Activated B cell treated with CpG ODN at 0.5 μM for 24 hours (primary cell): ENCODE data around the gene COL25A1. TPM values are rescaled to one million over a fixed set of nuclear protein-coding genes. Genes with fewer than 3 reads are reported as not detected.

ENCODE experiments used
- ATAC-seq: fragments of 200-7000 bp; cut with Tn5 transposase; one replicate; pipeline ENCODE4 v1.10.0; 2021; ENCODE audit warnings: low read depth, mild to moderate bottlenecking, moderate library complexity
- CTCF ChIA-PET: fragments of 350-600 bp; sonication (Branson Sonifier 250); formaldehyde crosslinking; loops from one replicate; lab custom pipeline; 2021; ENCODE audit warnings: antibody characterized with exemption; lab: Charles Lee
- POLR2A ChIA-PET: fragments of 350-600 bp; sonication (Branson Sonifier 250); formaldehyde crosslinking; loops from one replicate; lab custom pipeline; 2021; ENCODE audit warnings: antibody characterized with exemption; lab: Charles Lee
- DNase-seq: peaks from one replicate; pipeline ENCODE4 v3.0.0; 2022
- H3K27ac Mint-ChIP-seq: one replicate; pipeline ENCODE4 v1.8.0; 2020; ENCODE audit warnings: mixed read lengths
- H3K27me3 Mint-ChIP-seq: one replicate; pipeline ENCODE4 v1.8.0; 2021; ENCODE audit warnings: mixed read lengths
- H3K36me3 Mint-ChIP-seq: one replicate; pipeline ENCODE4 v1.8.0; 2021; ENCODE audit warnings: low read depth, mixed read lengths
- H3K4me1 Mint-ChIP-seq: one replicate; pipeline ENCODE4 v1.8.0; 2021; ENCODE audit warnings: mixed read lengths
- H3K4me3 Mint-ChIP-seq: one replicate; pipeline ENCODE4 v1.8.0; 2020; ENCODE audit warnings: mild to moderate bottlenecking, mixed read lengths
- H3K9me3 Mint-ChIP-seq: one replicate; pipeline ENCODE4 v1.8.0; 2020; ENCODE audit warnings: mixed read lengths
- intact Hi-C: fragments of 100-400 bp; cut with micrococcal nuclease; formaldehyde crosslinking; loops from one replicate; pipeline ENCODE4 v1.15.1; 2024
- total RNA-seq: library from RNA; stranded (reverse); gene quantifications from 2 replicates; pipeline ENCODE4 v1.2.3, GENCODE V29; 2022
- TF ChIP-seq, protein P1 (sequence below): fragments of 200-600 bp; IDR thresholded peaks from one replicate; pipeline ENCODE4 v1.8.0; 2022; ENCODE audit warnings: antibody characterized with exemption, mild to moderate bottlenecking

Gene COL25A1
- total RNA-seq, 1 donor from 2014 or later: not detected

DNA sequence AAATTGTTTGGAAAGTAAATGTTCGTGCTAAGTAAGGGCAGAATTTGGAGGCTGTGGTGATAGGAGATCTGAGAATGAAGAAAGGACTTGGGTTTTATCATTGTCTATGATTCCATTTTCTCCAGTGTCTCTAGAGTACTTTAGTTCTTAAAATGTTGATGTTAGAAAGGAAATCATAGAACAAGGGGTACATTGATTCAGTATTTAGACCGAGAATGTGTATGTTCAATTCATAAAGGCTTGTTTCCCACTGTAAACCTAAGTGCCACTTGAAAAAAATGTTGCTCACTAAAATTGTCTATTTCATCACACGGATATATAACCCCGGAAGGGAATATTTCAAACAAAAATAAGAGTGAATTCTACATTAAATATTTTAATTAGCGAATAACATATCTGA lies 380.3 kb downstream of the COL25A1 start:
- DNase-seq (no peak), ATAC-seq (no peak)
- Mint-ChIP-seq H3K4me1 (no peaks in the 10 kb centered on the region), H3K9me3 (no peaks in the 10 kb centered on the region), H3K27me3 (no peaks in the 10 kb centered on the region), H3K36me3 (no peaks in the 10 kb centered on the region), H3K27ac (no peak overlapping the region), H3K4me3 (no peak overlapping the region)
- CTCF ChIA-PET: no interaction called here
- intact Hi-C loops: no loop called here
- TF ChIP-seq, protein P1, sequence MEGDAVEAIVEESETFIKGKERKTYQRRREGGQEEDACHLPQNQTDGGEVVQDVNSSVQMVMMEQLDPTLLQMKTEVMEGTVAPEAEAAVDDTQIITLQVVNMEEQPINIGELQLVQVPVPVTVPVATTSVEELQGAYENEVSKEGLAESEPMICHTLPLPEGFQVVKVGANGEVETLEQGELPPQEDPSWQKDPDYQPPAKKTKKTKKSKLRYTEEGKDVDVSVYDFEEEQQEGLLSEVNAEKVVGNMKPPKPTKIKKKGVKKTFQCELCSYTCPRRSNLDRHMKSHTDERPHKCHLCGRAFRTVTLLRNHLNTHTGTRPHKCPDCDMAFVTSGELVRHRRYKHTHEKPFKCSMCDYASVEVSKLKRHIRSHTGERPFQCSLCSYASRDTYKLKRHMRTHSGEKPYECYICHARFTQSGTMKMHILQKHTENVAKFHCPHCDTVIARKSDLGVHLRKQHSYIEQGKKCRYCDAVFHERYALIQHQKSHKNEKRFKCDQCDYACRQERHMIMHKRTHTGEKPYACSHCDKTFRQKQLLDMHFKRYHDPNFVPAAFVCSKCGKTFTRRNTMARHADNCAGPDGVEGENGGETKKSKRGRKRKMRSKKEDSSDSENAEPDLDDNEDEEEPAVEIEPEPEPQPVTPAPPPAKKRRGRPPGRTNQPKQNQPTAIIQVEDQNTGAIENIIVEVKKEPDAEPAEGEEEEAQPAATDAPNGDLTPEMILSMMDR: no peak
- POLR2A ChIA-PET: no interaction called here

DNA sequence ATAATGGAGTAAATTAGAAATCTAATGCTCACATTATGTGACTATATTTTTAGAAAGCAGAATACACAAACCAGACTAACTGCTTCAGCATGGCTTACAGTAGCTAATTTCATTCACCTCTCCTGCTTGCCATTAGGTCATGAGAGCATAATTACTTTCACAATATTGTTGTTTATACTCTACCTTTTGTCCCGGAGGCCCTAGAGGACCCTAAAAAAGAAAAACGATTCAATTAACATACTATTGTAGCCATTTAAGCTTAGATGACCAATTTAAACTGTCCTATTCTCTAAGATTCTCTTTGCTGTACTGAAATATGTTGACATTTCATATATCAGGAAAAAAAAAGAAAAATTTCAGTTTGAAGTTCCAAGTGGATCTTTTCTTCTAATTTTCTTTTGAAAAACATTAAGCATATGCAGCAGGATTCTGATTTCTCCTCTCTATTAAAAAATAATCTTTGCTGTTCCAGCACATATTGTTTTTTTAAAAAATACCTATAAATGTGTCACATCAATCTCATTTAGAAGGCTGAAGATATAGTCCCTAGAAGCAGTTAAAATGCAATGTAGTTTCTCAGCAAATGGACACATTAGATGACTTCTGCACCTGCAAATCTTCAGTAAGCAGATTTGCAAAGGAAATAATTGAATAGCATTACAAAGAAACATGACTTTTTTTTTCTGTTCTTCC lies 381.9 kb downstream of the COL25A1 start:
- TF ChIP-seq, protein P1: no peak
- Mint-ChIP-seq H3K27me3 (no peaks in the 10 kb centered on the region), H3K4me1 (no peaks in the 10 kb centered on the region), H3K27ac (no peak overlapping the region), H3K9me3 (no peaks in the 10 kb centered on the region), H3K4me3 (no peak overlapping the region), H3K36me3 (no peaks in the 10 kb centered on the region)
- intact Hi-C loops: no loop called here
- ChIA-PET POLR2A (no interaction called here), CTCF (no interaction called here)
- ATAC-seq: no peak
- DNase-seq: no peak

GRCh38 chr4:108919226-108919893 lies 383.1 kb downstream of the COL25A1 start:
- ChIA-PET CTCF (no interaction called here), POLR2A (no interaction called here)
- no peaks in the 10 kb centered on the region for H3K9me3 Mint-ChIP-seq
- H3K4me1 Mint-ChIP-seq: no peaks in the 10 kb centered on the region
- no peak overlapping the region for H3K27ac Mint-ChIP-seq
- intact Hi-C loops: no loop called here
- ATAC-seq (no peak), DNase-seq (no peak)
- TF ChIP-seq, protein P1: no peak
- H3K36me3 Mint-ChIP-seq: no peaks in the 10 kb centered on the region
- no peaks in the 10 kb centered on the region for H3K27me3 Mint-ChIP-seq
- no peak overlapping the region for H3K4me3 Mint-ChIP-seq

DNA sequence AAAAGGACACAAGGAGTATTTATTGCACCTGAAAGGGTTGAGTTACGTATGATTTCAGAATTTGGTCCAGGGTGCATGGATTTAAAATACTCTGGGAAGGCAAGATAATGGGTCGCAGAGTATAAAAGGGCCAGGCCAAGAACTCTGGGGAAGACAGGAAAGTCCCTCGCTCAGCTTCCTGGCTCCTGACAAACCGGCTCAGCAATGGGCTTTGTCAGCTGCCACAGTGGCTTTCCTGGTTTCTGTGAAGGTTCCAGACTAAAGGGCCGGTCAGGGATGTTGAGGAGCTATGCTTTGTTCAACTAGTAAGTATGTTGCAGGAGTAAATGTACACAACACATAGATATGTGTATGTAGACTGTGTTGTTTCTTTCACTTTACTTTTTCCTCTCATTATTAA lies 385.2 kb downstream of the COL25A1 start:
- ATAC-seq (no peak), DNase-seq (no peak)
- Mint-ChIP-seq H3K9me3 (no peaks in the 10 kb centered on the region), H3K4me3 (no peak overlapping the region), H3K4me1 (no peaks in the 10 kb centered on the region), H3K36me3 (no peaks in the 10 kb centered on the region), H3K27me3 (no peaks in the 10 kb centered on the region), H3K27ac (no peak overlapping the region)
- POLR2A ChIA-PET: no interaction called here
- intact Hi-C loops: no loop called here
- CTCF ChIA-PET: no interaction called here
- TF ChIP-seq, protein P1: no peak

- CTCF ChIA-PET: no interaction called here
- intact Hi-C loops: no loop called here
- ATAC-seq (no peak), DNase-seq (no peak)
- TF ChIP-seq, protein P1: no peak
- H3K36me3 Mint-ChIP-seq: no peaks in the 10 kb centered on the region
- no peaks in the 10 kb centered on the region for H3K9me3 Mint-ChIP-seq
- no peak overlapping the region for H3K27ac Mint-ChIP-seq
- no peaks in the 10 kb centered on the region for H3K27me3 Mint-ChIP-seq
- no peak overlapping the region for H3K4me3 Mint-ChIP-seq
- POLR2A ChIA-PET: no interaction called here
- no peaks in the 10 kb centered on the region for H3K4me1 Mint-ChIP-seq
These were observed 385.8 kb downstream of the COL25A1 start for GRCh38 chr4:108916638-108917037.
